Femur (tissue), 1 donor: ENCODE results near the gene TRAK1.

Source experiments
- DNase-seq: peaks from one replicate; pipeline ENCODE4 v3.0.0-alpha.2; 2017

Gene TRAK1

DNA sequence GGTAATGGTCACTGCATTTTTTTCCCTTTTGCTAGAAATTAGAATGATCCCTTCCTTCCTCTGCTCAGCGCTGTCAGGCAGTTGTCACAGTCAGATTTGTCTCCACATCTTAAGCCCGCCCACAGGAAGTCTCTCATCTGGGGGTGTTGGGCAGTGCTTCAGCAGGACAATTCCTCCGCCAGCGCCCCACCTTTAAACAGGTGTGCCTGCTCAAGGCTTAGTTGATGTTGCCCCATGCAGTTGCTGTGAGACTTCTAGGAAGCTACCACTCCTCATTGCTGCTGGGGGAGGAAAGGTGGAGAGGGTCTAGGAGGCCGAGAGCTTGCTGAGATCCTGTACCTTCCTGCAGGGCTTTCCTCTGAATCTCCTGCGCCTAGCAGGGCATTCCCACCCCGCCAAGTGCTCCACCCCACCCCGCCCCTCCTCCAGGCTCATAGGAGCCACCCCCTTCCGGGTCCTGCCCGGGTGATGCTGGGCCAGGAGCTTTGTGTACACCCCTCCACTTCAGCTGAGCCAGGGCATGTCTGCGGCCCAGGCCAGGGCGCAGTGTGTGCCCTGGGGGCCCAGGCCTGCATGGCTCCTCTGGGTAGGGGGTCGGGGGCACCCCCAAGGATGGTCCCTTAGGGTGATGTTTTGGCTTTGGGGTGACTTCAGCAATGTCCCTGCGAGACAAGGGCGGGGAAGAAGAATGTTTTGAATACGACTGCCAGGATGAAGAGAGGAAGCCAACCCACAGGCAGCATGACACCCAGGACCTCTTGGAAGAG lies 68.7 kb downstream of the TRAK1 start:
- no peak for DNase-seq

DNA sequence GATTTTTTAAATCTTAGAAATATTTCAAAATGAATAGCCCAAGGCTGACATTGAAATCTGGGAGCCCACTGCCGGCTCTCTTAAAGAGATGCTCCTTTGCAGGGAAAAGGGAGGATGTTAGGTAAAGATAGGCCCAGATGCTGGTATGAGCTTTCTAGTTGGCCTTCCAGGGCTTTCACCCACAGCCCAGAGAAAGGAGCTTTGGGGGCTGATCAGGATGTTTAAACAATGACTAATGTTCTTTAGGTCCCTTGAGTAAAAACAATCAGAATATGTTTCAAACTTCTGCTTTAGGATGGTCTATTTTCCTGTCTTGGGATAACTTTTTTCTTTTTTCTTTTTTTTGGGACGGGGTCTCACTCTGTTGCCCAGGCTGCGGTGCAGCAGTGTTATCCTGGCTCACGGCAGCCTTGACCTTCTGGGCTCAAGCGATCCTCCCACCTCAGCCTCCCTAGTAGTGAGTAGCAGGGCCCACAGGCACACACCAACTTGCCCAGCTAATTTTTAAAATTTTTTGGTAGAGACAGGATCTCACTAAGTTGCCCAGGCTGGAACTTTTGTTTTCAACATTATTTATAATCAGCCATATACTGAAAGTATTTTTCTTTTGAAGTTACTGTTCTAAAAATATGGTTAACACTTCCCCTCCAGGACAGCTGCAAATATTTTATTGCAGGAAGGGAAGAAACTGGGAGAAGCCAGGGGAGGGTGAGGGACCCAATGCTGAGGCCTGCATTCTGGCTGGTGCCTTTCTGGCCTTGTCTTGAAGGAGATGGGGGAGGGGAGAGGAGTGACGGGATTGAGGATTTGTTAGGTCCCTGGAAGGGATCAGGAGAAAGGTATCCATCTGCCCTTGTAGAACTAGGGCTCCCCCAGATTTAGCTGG lies 70.1 kb downstream of the TRAK1 start:
- DNase-seq = no peak

DNA sequence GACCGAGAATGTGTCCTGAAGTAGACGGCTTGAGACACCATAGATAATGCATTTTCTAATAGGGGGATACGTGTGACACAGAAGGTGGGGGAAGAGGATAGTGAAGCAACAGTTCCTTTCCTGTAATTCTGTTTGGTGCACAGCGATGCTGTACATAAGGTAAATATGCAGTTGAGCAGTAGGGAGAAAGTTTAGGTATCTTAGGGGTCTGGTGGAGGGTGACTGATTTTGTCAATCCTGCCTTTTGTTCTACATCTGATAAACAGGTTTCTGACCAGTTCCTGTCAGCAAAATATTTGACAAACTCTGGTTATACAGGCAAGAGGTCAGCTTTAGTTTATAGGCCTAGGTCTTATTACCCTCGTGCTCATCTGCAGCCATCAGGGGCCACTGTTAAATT lies 71.3 kb downstream of the TRAK1 start:
- DNase-seq = no peak

DNA sequence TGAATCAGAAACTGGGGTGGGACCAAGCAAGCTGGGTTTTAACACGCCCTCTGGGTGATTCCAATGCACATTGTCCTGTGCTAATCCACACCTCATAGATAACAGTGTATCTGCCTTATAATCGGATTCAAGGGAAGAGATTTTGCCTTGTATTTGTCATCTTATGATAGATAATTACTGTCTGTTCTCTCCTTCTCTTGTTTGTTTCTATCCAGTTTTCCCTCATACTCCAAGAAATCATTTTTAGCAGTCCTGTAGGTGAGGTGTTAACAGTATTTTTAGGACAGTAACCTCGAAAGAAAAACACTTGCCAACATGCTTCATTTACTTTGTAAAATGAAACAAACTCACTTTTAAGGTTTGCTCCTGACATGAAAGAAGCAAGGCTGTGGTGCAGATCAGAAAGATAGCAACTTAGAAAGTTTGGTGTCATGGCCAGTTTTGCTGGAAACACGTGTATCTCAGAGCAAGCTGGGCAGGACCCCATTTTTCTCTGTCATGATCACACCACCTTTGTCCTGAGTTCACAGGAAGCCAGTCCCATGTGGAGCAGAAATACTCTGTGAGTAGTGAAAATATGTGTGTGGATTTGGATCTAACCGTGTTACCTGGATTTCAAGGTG lies 72.6 kb downstream of the TRAK1 start:
- no peak for DNase-seq

DNA sequence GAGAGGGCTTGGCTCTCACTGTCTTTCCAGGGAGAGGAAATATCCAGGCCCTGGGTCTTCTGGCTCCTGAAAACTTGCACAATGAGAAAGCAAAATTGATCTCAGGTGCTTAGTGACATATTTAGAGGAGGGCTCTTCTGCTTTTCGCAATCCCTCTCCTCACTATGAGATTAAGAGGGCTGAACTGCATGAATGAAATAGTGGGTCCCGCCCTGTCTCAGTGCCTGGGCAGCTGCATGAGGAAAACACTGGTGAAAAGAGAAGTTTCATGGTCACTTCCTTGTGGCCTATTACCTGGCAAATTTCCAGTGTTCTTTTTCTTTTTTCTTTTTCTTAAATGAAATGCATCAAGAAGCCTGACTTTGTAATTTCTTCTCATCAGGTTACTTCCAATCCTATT lies 73.5 kb downstream of the TRAK1 start:
- DNase-seq = no peak

DNA sequence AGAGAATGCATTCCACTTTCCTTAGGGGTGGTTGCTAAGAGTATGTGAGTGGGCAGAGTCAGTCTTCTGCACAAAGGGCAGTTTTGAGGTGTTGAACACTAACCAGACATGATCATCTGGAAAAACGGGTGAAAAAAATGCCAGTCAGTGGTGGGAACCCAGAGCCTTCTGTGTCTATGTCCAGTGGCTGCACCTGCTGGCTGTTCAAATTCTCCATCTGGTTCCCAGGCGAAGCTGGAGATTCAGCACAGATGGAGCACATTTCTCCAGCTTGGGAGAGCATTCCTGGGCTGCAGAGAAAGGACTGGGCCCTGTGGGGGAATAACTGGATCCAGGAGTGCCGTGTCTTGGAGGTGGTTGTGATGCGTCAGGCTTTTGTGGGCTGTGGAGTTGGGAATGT lies 74.1 kb downstream of the TRAK1 start:
- DNase-seq = no peak

DNA sequence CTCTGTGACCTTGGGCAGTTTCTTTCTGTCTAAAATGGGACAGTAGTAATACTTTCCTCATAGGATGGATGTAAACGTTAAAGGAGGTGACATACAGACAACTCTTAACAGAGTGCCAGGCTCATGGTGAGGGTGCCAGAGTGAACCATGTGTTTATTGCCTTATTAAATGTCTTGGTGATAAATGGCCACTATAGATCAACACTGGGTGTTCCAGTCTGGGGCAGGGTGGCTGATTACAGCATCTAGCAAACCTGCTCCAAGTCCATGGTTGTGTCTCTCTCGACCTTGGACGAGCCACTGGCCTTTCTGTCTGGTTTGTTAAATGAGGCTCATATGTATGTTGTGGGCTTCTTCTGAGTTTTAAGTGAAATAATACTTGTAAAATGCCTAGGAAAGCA lies 75.1 kb downstream of the TRAK1 start:
- no peak for DNase-seq

DNA sequence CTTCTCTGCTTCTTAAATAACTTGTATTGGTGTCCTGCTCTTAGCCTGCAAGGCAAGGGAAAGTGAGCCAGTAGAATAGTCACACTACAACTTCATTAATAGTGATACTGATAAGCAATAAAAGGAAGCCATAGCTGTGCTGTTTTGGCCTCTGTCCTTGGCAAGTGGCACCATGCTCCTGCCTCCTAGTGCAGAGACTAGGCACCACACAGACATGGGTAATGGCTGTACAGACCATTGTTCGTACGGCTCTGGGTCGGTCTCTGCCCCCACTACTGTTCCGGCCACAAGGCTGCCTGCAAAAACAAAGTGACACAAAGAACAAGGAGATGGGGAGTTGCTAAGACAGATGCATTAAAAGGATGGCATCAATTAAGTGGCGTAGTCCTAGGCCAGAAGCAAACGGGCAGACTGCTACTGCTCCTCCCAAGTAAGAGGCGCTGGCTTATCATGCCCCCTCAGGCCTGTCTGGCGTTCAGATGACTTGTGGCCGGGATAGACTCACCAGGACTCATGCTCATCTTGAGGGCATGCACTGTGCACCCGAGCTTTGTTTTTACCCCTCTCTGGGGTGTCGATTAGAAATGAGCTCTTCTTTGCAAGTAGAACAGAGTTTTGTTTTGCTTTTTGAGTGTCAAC lies 75.6 kb downstream of the TRAK1 start:
- no peak for DNase-seq

DNA sequence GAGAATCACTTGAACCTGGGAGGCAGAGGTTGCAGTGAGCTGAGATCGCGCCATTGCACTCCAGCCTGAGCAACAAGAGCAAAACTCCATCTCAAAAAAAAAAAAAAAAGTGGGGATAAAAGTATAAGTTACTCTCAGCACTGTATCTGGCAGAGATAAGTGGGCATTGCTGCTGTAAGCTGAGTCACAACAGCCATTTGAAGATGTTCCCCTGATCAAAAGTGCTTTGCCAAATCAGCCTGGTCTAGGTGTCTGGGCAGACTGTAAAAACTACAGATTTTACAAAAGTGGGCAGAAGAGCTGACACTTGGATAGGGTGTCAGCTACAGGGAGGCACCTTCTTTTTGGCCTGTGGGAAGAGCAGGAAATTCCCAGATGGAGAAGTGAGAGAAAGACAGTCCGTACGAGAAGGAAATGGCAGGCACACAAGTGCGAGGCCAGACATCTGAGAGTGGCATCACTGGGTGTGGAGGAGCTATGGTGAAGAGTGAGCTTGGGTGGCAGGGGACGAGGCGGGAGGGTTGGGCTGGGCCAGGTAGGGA lies 78.5 kb downstream of the TRAK1 start:
- DNase-seq = no peak

GRCh38 chr3:42172047-42172654 lies 81.0 kb downstream of the TRAK1 start:
- no peak for DNase-seq

GRCh38 chr3:42173307-42173706 lies 82.2 kb downstream of the TRAK1 start:
- DNase-seq = no peak

- DNase-seq = no peak
Measured at GRCh38 chr3:42174679-42175385, 83.7 kb downstream of the TRAK1 start.

- no peak for DNase-seq
Measured at GRCh38 chr3:42175386-42176240, 84.5 kb downstream of the TRAK1 start.

DNA sequence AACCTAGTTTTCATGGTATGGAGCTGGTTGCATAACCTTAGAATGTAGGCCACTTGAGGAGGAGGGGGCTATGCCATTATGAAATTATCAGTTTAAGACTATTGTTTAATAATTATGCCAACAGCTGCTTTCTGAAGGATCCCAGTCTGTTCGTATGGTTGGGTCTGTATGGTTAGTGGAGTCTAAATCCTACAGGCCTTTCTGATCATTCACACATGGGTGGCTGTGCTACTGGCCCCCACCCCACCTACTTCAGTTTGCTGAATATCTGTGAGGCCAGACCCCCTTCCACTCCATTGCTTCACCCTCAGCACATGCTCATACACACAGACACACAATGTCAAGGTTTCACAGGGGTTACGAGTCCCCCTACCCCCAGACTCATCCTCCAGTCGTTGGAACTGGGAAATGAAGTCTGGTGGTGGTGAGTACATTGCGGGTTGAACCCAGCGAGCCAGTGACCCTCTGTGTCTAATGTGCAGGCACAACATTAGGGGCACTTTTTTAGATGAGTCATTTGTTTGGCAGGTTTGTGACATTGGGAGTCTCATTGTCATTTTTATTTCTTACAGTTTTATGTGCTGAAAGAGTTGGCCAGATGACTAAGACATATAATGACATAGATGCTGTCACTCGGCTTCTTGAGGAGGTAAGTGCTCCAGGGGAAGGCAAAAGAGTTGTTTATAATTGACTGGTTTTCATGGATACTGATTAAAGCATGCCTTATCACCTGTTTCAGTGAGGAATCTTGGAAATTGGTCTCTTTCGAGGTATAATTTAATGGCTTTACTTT lies 85.3 kb downstream of the TRAK1 start:
- DNase-seq = no peak

GRCh38 chr3:42177068-42177800 lies 86.1 kb downstream of the TRAK1 start:
- DNase-seq = no peak

DNA sequence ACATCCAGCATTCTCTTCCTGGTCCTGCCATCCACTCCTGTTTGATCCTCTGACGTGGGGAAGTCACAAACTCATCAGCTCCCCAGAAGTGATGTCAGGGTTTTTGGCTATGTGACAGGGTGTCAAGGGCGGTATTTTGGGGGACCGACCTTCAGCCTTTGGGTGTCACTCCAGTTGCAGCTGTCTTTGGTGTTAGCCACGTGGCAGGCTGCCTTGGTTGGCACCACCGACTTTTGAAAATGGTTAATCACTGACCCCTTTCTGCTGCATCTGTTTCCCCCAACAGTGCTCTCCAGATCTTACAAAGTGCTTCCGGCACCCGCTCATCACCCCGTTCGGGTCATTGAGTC lies 86.6 kb downstream of the TRAK1 start:
- DNase-seq = no peak

DNA sequence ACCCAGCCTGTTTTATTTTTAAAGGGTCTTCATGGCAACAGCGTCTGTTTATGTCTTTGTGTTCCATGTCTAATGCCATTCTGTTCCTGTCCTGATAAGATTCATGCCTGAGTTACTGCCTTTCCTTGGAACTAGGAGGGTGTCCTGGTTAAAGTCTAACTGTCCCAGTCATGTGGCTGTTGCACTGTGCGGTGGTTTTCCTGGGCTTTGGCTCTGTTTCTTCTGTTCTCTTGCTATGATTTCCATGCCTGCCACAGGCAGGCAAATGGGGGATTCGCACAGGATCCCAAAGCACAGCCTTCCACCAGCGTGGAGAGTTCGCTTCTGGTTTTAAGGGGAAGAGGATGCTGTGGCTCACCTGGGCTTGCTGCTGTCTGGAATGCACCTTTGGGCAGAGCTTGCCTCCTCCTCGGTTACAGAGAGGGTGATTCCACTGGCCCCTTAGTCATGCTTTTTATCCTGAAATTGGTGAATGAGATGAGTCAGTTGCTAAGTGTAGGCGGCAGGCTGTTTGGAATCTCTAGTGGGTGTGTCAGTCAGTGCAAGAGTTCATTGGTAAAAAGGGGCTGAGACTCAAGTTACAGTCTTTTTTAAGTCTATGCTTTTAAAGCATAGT lies 88.1 kb downstream of the TRAK1 start:
- DNase-seq = peak; percentile 63

DNA sequence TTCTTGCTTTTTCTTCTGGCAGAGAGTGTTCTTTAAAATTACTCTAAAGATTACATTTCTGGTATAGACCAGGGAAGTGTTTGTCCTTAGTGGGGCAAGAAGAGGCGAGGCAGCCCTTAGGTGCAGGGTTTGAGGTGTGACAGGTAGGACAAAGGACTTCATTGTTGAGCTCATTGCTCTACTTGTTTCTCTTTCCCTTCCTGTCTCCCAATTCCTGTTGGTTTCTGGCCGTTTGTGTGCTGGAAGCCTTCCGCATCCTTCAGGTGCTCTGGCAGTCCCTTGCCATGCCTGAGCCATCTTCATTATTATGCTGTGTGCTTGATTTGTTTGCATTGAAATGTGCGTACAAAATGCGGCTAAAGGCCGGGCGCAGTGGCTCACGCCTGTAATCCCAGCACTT lies 89.7 kb downstream of the TRAK1 start:
- no peak for DNase-seq

DNA sequence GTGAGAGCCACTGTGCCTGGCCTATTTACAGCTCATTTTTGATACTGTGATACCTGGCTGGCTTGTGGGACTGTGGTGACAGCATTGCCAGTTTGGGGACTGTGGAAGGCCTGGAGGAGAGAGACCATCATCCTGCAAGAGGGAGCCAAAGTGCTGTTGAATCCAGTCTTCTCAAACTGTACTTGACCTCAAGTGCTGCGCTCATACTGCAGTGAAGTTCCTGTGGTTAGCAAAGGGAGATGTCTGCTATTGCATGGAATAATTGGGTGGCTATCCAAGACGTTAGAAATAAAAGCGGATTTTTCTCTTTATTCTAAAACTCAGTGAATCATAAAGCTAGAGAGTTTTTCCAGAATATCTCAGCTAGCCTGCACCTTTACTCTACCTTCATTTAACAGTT lies 91.4 kb downstream of the TRAK1 start:
- DNase-seq = no peak
